GM21576 (cell line): ENCODE measurements around the gene FAM200A.
"Not testable (repeated sequence)": the region's sequence is repeated elsewhere in the genome, so short reads cannot be mapped to it uniquely, and the experiment has no call there.

Experiments used
- ATAC-seq: cut with Tn5 transposase; IDR thresholded peaks from one replicate; pipeline ENCODE4 v1.9.1; 2021; ENCODE audit warnings: mild to moderate bottlenecking, moderate library complexity; ENCODE audit not compliant: unreplicated experiment

Gene FAM200A

DNA sequence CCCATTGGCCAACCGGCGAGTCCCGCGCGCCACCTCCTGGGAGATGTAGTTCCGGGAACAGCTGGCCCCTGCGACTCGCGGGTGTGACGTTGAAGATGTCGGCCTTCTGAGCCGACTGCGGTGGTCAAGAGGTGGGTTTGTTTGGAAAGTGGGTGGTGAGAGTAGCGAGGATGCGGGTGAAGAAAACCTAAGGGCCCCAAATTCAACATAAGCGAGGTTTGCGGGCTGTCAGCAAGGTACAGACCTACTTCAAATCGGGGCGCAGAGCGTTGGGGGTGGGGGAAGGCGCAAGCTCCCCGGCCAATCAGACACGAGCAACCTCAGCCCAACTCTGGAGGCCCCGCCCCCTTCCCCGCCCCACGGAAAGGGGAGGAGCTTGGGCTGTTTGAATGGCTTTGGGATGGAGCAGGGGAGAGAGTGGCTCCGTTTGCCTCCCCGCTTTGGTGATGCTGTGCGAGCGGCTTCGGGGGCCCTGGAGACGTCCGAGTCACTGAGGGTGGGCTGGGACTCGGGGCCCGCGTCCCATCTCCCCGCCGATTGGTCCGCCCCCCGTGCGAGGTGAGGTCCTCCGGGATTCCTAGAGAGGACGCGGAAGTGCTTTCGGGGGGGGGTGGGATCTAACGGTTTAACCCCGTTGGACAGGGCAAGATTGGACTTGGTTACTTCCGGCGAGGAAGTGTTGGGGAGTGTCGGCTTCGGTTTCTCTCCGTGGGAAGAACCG lies 47.2 kb downstream of the FAM200A start, which contains the start of gene ZKSCAN5:
Gene ZKSCAN5 (plus strand): TSS at position 60 of the 721 bp plus-strand sequence. CDS start 1,383 bp downstream, outside the sequence.
- peak; percentile 79 for ATAC-seq

DNA sequence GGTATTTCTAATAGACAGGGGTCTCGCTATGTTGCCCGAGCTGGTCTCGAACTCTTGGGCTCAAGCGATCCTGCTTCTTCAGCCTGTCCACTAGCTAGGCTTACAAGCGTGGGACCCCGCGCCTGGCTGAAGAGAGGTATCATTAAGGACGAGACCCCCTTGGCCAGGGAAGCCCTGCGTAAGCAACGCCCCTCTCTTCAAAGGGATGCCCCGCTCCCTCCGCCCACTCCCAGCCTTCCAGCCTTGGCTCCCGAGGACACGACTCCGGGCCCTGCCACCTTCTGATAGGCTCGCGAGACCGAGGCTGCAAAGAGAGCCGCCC lies 47.7 kb downstream of the FAM200A start:
- no peak for ATAC-seq

DNA sequence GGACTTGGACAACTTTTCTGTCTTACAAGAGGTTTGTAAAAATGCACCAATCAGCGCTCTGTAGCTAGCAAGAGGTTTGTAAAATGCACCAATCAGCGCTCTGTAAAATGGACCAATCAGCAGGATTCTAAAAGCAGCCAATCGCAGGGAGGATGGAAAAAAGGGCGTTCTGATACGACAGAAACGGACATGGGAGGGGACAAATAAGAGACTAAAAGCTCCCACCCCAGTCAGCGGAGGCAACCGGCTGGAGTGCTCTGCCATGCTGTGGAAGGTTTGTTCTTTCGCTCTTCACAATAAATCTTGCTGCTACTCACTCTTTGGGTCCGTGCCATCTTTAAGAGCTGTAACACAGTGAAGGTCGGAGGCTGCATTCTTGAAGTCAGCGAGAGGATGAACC lies 50.7 kb downstream of the FAM200A start:
- ATAC-seq: not testable (repeated sequence)

DNA sequence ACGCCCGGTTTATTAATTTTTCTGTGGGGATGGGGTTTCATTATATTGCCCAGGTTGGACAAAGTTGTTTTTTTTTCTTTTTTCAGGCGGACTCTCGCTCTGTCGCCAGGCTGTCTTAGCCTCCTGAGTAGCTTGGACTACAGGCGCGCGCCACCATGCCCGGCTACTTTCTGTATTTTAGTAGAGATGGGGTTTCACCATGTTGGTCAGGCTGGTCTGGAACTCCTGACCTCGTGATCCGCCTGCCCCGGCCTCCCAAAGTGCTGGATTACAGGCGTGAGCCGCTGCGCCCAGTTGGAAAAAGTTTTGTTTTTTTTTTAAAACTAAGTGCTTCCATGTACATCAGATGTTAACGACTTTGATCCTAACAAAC lies 51.3 kb downstream of the FAM200A start:
- no peak for ATAC-seq

DNA sequence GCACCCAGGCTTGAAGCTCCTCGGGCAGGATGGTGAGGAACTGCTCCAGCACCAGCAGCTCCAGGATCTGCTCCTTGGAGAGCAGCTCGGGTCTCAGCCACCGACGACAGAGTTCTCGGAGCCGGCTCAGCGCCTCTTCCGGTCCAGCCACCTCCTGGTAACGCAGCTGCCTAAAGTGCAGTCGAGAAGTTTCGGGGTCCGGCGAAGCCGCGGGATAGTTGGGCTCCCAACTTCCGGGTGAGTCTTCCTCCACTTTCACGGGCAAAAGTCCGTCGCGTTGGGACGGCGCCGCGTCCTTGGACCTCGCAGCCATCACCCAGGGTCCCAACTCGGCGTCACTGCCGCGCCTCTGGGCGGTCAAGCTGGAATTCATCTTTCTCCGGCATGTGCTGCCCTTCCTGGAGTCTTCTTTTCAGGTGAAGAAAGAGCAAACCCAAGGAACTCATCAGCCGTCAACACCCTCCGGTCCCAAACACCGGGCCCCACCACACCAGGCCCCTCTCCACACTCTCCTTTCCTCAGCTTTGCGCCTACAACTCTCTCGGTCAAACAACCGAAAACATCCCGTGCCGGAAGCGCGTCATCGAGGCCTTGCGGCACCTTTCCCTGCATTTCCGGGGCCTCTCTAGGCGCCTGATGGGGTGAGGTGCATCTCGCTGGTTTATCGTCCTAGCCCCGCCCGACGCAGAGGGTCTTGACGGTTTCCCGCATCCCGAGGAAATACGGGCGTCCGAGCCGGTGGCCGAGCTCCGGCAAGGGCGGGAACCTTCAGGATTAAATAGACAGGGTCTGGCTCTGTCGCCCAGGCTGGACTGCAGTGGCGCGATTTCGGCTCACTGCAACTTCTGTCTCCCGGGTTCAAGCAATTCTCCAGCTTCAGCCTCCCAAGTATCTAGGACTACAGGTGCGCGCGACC lies 51.9 kb downstream of the FAM200A start, which contains the start of gene ZNF394:
Gene ZNF394 (minus strand): TSS at position 561 of the 916 bp plus-strand sequence. CDS start 188 bp downstream, at position 373.
- ATAC-seq: peak; percentile 34

DNA sequence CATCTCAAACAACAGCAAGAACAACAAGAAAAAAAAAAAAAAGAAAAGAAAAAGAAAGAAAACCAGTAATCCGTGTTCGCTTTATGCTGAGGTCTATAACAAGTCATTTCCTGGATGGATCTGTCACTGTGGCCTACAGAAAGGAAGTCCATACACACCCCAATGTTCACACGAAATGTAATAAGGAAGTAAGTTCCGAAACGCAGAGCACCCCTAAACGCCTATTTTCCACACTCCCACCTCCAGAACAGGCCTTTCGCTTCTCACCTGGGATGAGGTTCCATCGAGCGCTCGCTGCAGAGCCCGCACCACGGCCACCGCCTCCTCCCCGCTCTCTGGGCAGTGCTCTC lies 52.6 kb downstream of the FAM200A start:
- ATAC-seq: no peak

DNA sequence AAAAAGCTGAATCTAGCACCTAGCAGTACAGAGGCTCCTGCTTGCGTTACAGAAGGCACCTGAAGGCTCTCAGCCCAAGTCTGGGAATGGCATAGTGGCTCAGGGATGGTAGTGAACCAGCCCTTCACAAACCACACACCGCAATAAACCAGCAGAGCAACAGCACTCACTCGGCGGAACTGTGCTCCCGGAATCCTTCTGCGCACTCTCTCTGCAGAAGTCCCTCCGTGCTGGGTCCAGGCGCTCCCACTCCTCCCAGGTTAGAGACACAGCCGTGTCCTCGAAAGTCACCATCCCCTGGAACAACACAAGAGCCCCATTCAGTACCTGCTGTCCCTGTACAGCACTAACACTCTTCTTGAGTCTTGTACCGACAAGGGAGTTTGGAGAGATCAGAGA lies 53.4 kb downstream of the FAM200A start:
- ATAC-seq: no peak

DNA sequence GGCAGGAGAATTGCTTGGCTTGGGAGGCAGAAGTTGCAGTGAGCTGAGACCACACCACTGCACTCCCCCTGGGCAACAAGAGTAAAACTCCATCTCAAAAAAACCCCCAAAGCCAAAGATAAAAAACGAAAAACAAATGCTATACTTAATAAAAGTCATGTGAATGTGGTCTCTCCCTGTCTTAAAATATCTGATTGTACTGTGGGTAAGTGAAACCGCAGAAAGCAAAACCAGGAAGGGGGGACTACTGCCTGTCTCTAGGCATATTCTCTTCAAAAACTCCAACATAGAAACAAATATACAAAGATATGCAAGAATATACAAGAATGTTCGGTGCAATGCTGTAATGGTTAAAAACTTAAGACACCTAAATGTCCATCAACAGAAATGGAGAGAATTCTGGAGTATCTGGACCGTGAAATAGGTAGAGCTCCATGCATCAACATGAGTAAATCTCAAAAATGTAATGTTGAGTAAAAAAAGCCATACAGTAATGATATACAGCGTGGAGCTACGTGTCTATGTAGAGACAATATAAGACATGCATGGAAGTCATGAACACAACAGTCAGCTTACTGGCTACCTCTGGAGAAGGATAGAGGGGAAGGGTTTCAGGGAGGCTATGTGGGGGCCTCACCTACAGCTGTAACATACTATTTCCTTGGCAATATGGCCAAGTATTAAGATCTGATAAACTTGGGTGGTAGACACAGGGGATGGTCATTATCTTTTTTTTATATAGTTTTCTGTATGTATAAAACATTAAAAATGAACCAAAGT lies 54.0 kb downstream of the FAM200A start:
- ATAC-seq: no peak
